Measurements from ENCODE around the gene WDR7.

- TF ChIP-seq BMI1 (IDR thresholded peaks at IDR 0.05; ENCODE audit: borderline replicate concordance) (no peak), CBFB (IDR thresholded peaks at IDR 0.05; ENCODE audit: low read depth) (no peak), POLR2A (IDR thresholded peaks at IDR 0.05; ENCODE audit: low read depth, low read length) (no peak), TBL1XR1 (IDR thresholded peaks at IDR 0.05; ENCODE audit: low read depth, low read length) (no peak)
- TF ChIP-seq, protein P1, sequence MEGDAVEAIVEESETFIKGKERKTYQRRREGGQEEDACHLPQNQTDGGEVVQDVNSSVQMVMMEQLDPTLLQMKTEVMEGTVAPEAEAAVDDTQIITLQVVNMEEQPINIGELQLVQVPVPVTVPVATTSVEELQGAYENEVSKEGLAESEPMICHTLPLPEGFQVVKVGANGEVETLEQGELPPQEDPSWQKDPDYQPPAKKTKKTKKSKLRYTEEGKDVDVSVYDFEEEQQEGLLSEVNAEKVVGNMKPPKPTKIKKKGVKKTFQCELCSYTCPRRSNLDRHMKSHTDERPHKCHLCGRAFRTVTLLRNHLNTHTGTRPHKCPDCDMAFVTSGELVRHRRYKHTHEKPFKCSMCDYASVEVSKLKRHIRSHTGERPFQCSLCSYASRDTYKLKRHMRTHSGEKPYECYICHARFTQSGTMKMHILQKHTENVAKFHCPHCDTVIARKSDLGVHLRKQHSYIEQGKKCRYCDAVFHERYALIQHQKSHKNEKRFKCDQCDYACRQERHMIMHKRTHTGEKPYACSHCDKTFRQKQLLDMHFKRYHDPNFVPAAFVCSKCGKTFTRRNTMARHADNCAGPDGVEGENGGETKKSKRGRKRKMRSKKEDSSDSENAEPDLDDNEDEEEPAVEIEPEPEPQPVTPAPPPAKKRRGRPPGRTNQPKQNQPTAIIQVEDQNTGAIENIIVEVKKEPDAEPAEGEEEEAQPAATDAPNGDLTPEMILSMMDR (IDR thresholded peaks at IDR 0.05 in 2 of 3, conservative IDR thresholded peaks at IDR 0.05 in 1 of 3; ENCODE audit: control insufficient read depth in 2 of 3, extremely low read depth in 1 of 3, insufficient read depth in 1 of 3, low read depth in 3 of 3, low read length in 3 of 3), result no peak
Observed at GRCh38 chr18:56907771-56908170, 256.6 kb downstream of the WDR7 start.
